Hematopoietic multipotent progenitor cell treated with erythropoietin and hydrocortisone succinate and interleukin-3 and kit ligand, for 4 days (in vitro differentiated cells): ENCODE measurements around the gene ACTN4.

Source experiments
- DNase-seq: peaks from one replicate; pipeline ENCODE4 v3.0.0-alpha.2; 2015

Gene ACTN4

DNA sequence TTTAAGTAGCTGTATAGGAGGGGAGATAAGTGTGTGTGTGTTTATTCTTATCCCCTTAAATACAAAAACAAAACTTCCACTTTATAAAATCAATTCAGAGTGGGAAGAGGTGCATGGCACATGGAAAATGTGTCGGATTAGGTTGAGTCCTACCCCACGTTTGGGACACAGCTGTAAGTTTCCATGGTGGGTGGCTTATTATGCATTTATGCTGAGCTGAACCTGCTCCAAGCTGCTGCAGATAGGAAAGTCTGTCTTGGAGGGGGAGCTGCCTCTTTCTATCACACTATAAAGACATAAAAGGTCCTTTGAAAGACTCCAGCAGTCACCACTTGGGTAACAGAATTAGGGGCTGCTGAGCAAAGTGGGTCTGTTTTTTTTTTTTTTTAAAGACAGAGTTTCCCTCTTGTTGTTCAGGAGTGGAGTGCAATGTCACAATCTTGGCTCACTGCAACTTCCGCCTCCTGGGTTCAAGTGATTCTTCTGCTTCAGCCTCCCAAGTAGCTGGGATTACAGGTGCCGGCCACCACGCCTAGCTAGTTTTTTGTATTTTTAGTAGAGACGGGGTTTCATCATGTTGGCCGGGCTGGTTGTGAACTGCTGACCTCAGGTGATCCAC is 15.2 kb downstream of the ACTN4 start:
- DNase-seq = no peak

GRCh38 chr19:38663156-38663651 is 15.8 kb downstream of the ACTN4 start:
- DNase-seq = no peak

DNA sequence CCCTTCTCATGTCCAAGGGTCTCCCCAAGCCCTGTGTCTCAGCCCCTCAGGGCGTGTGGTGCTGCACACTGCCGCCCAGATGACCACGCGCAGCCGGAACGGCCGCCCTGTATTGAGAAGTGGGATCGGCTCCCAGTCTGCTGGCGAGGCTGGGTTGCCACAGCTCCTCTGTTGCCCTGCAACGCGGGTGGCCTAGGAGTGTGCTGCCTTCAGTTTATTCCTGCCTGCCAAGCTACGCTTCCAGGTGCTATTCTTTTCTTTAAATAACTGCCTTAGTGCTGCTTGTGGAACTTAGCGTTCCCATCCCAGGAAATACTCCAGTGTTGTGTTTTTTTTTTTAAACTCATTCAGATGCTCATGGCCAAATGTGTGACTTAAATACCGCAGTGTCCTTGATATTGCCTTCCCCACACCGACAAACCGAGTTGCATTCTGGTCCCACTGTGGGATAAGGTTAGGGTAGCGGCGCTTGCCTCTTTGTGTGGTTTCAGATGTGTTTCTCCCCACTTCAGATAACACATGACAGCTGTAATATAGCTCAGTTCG is 16.6 kb downstream of the ACTN4 start:
- DNase-seq = peak; percentile 86

- peak; percentile 84 for DNase-seq
These were observed 17.2 kb downstream of the ACTN4 start for GRCh38 chr19:38664503-38665211.

DNA sequence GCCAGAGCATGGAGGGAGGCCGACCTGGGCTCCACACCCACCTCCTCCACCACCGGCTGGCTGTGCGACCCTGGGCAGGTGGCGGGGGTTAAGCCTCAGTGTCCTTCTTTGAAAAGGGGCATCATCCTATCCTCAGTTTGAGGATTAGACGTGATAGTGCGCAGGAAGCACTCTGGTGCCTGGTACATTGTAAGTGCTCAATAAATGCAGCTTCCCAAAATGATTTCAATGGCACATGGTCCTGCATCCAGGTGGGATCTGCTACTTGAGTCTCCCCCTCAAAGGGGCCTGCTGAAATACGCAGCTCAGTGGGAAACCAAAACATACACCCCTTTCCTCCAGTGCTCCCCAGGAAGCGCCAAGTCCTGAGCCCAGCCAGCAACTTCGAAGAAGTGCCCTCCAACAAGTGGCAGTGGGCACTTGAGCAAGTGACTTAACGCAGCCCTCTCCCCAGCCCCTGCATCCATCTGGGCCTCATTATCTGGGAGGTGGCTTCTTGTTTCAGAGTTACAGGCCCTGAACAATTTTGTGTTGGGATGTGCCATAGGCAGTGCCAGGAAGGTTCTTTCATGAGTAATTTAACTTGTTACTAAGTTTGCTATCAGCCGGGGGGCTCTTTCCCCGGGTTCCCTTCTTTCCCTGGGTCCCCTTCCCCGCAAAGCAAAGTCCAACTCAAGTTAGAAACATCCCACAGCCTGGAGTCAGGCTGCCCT is 17.9 kb downstream of the ACTN4 start:
- no peak for DNase-seq

DNA sequence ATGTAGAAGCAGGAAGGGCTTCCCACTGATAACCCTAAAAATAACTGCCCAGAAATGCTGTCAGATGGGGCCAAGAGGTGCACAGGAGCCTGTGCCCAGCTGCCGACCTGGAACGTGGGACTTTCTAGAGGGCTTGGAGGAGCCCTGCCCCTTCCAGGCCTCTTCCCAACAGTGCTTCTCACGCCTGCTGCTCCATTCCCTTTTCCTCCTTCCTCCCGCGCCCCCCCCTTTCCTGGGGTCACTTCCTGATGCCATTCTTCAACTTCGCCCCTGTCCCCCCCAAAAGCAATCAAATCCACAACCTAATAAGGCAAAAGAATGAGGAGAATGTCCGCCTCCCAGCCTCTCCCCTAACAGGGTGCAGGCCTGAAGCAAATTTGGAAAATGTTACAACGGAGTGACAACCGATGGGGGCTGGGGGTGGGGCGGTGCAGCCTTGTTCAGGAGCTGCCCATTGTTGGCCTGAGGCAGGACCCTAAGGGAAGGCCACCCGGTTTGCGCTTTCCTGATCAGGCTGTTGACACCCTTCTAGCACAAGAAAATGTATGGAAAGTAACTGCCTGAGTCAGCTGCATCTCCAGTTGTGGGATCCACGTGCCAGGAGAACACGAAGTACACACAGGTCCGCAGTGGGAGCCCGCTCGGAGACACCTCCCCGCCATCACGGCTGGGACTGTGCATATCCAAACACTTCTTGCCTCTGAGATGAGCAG is 18.7 kb downstream of the ACTN4 start:
- peak; percentile 31 for DNase-seq

GRCh38 chr19:38666663-38667511 is 19.4 kb downstream of the ACTN4 start:
- peak; percentile 68 for DNase-seq

DNA sequence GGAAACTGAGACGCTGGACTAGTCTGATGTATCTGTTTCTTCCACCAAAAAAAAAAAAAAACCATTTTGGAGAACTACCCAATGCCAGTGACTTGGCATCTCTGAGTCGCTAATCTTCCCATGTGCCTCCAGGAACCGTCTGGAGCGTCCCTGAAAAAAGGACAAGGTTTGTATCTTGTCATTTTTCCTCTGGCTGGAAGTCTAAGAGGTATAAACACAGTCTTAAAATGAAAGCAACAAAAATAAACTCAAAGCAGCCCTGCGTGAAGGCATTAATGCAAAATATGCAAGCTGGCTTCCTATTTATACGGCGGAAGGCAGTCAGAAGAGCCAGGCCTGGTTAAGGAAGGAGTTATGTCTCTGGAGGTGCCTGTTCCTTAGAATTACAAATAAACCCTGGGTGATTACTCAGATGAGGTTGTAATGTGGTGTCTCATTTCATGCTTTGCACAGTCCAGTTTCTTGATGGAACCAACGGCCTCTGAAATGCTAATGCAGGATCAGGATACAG is 20.3 kb downstream of the ACTN4 start:
- DNase-seq = no peak

DNA sequence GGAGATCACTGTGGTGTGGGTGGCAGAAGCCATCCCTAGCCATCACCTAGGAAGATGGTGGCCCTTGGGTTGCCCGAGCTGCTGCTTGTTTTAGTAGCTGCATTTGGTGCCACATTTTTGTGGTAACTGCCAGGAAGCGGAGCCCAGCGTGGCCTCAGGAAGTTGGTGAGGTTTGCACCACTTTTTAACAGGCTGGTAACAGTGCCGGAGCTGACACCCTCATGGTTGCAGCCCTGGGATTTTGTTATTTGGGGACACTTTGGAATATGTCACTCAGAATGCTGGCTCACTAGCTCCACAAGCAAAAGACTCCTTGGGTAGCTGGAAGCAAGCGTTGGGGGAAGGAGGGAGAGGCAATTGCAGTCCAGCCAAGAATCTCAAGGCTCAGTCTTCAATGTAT is 22.1 kb downstream of the ACTN4 start:
- DNase-seq = peak; percentile 77

- no peak for DNase-seq
These were observed 23.5 kb downstream of the ACTN4 start for GRCh38 chr19:38670921-38671398.

- no peak for DNase-seq
These were observed 24.2 kb downstream of the ACTN4 start for GRCh38 chr19:38671654-38672053.

GRCh38 chr19:38673030-38673429 is 25.6 kb downstream of the ACTN4 start:
- DNase-seq = no peak

DNA sequence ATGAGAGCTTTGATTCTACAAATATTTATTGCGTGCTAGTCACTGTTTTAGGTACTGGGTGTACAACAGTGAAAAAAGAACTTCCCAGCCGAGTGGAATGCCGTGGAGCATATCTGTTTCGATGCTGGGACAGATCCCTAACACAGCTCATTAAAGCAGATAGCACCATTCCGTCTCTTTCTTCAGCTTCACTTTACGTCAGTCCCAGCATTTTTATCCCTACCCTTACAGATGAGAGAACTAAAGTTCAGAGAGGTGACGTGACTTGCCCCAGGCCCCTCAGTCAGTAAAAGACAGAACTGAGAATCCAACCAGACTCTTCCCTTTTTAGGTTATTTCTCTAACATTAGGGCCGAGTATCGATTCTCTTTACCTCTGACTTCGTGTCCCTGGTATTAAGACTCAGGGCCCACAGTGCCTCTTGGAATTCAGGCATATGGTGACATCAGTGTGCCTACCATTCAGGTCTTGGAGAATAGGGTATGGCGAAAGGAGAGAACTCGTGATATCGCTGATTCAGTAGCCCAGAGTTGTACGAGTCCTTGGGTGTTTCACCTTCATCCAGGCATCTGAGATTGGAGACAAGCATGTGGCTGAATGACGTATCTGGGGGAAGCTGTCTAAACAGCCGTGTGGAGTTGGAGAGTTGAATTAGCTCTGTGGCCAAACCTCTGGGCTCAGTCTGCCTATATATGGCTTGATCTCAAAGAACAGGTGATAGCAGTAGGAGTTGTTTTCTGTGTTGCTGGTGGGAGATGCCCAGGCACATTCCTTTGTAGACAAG is 27.1 kb downstream of the ACTN4 start:
- no peak for DNase-seq

- DNase-seq = peak; percentile 82
These were observed 28.2 kb downstream of the ACTN4 start for GRCh38 chr19:38675611-38676010.

DNA sequence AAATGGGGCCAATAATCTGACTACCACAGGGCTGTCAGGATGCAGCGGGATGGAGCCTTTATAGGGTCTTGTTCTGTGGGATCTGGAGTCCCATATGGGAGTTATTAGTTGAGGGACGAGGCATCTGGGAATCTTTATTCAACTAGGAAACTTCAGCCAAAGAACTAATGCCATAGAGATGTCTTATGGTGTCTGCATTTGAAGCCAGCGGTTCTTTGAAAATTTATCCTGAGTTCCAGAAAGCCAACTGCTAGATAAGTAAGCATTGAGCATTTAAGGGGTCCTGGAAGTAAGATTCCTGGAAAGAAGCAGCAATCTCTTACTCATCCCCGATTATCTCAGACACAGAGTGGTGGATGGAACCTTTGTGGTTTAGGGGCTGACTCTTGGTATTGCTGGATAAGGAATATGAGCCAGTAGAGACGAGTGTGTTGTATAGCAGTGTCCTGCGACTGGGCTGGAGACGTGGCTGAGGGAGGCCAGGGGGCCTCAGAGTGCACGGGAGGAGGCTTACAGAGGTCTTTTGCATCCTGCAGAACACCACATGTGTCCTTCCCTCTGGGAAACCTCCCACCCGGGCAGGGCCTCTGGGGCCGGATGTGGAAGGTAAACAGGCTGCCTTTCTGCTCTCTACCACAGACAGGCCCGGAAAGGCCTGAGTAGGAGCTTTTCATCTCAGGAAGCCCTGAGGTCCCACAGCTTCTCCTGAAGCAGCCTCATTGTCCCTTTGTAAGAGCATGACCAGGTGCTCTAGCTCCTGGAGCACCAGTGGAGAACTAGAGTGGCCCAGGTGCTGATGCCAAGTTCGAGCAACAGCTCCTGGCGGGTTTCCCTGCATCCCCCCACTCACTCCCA is 28.8 kb downstream of the ACTN4 start:
- peak; percentile 92 for DNase-seq

DNA sequence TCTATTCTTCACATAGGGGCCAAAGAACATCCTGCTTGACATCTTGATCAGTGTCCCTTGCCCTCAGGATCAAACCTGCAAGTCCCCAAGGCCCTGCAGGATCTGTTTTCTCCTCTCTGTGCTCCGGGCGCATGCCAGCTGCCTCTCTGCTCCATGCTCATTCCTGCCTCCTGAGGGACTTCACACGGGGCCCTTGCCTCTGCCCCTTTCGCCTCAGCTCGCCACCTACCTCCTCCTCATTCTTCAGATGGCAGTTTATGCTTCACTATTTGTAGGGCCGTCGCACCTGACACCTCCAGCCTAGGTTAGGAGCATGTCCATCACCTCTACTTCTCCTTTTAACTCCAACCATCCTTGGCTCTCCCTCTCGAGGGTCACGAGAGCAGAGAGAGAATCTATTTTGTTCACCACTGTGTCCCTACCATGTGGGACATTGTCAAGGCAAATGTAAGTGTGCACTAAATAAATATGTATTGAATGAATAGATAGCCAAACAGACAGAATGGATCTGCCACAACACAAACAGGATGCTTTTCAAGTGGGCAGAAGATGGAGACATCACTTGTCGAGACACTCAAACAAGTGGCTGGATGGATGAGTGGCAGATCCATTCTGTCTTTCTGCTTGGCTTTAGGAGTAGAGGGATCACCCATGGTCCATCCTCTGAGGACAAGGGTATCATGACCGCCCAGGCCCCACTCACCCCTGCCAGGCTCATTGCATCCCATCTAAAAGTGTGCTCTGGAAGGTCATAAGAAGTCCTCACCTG is 29.6 kb downstream of the ACTN4 start:
- no peak for DNase-seq

DNA sequence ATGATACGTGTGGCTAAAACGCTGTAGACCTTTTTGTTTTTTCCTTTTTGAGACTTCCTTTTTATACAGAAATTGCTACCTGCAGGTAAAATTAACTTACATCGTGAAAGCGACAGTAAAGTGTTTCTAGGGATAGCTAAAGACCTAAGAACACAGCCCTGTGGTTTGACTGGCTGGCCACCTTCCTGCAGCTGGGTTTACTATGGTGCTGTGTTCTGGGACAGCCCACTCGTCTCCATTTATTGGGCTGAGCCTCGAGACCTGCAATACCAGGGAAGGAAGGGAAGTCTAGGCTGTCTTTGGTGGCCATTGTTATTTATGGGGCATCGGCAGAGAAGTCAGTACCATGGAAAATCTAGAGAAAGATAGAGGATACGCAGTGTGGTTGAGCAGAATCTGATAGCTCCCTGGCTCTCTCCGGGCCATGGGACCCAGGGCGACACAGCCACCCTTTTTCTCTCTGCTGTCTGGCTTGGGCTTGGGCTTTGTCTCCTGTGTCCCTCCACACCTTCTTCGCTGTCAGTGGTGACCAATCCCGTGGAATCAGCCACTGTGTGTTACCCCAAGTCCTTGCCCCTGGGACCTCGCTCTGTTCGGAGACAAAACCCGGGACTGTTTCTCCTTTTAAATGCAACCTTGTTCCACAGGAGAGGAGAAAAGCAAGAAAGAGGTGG is 30.9 kb downstream of the ACTN4 start:
- DNase-seq = no peak

DNA sequence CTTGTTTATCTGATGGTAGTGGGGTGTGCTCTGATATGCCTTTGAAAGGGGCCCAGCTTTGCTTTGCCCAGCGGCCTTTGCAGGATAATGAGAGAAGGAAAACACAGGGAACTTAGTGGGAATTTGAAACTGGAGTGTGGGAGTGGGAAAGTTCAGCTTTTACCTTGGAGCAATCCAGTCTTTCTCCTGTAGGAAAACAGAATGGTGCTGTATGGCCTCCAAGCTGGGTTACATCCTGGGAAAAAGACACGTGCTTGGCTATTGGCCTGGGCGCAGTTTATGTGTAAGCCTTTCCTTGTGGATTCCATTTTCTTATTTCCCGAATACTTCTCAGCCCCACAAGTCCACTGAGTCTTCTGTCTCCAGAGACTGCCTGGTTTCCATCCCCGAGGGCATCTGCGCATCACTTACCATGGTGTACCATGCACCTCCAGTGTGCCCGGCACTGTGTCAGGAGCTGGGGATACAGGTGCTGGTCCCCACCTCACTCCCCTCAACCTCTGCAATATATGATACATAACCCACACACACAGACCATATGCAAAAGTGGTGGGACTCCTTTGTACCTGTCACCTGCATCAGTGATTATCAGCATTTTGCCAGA is 31.5 kb downstream of the ACTN4 start:
- no peak for DNase-seq
